NOMO-1 treated with DMSO at 0.1 percent for 48 hours (cell line): ENCODE data around the gene TMEM208.

Experiments used
- DNase-seq: peaks from one replicate; lab custom pipeline; 2025; ENCODE audit not compliant: unreplicated experiment; lab: John Stamatoyannopoulos, UW

The TMEM208 gene

GRCh38 chr16:67248401-67249177 is 21.7 kb downstream of the TMEM208 start, which contains the start of gene SLC9A5:
TSS of gene SLC9A5 (plus strand) at chr16:67248979. CDS start at chr16:67249015, 36 bp downstream.
- no peak for DNase-seq

GRCh38 chr16:67249178-67250044 is 22.5 kb downstream of the TMEM208 start:
- no peak for DNase-seq

- DNase-seq, result no peak
Observed at GRCh38 chr16:67250045-67250327, 23.1 kb downstream of the TMEM208 start.

- no peak for DNase-seq
Observed at GRCh38 chr16:67252609-67253497, 25.9 kb downstream of the TMEM208 start.

- DNase-seq, result no peak
Observed at GRCh38 chr16:67254801-67255552, 28.0 kb downstream of the TMEM208 start.

- no peak for DNase-seq
Observed at GRCh38 chr16:67255553-67256221, 28.8 kb downstream of the TMEM208 start.

- DNase-seq, result no peak
Observed at GRCh38 chr16:67256701-67257230, 29.8 kb downstream of the TMEM208 start.

- no peak for DNase-seq
Observed at GRCh38 chr16:67257486-67258160, 30.7 kb downstream of the TMEM208 start.

GRCh38 chr16:67258161-67258835 is 31.4 kb downstream of the TMEM208 start:
- no peak for DNase-seq

- DNase-seq, result no peak
Observed at GRCh38 chr16:67259705-67260104, 32.8 kb downstream of the TMEM208 start.

- peak; percentile 81 for DNase-seq
Observed at GRCh38 chr16:67260426-67261063, 33.6 kb downstream of the TMEM208 start.

GRCh38 chr16:67263201-67263600 is 36.3 kb downstream of the TMEM208 start:
- no peak for DNase-seq

GRCh38 chr16:67264277-67264676 is 37.3 kb downstream of the TMEM208 start:
- DNase-seq, result no peak

- DNase-seq, result no peak
Observed at GRCh38 chr16:67264866-67265265, 37.9 kb downstream of the TMEM208 start.

GRCh38 chr16:67265834-67266233 is 38.9 kb downstream of the TMEM208 start:
- DNase-seq, result no peak

- DNase-seq, result no peak
Observed at GRCh38 chr16:67268136-67268579, 41.2 kb downstream of the TMEM208 start.

- DNase-seq, result no peak
Observed at GRCh38 chr16:67269766-67270165, 42.8 kb downstream of the TMEM208 start.

GRCh38 chr16:67270931-67271338 is 44.0 kb downstream of the TMEM208 start:
- DNase-seq, result no peak
